ENCODE data around the gene PFDN1.

Gene PFDN1

GRCh38 chr5:140266471-140267200 lies 36.3 kb downstream of the PFDN1 start:
- no peak overlapping the region for H3K4me3 ChIP-seq (ENCODE audit: low read depth, low read length)
- POLR2A ChIA-PET, result no interaction called here
- TF ChIP-seq CTCF (IDR thresholded peaks at IDR 0.05; ENCODE audit: insufficient read depth, low read length, missing control alignments), result no peak
- no peak for DNase-seq (ENCODE audit: low read depth, low spot score)
- CTCF ChIA-PET, result interaction anchor here (1.0 to 2.3 kb wide), 2 partner anchors 23 to 85 kb away, joined by 3 to 10 read pairs; no protein-coding TSS in a partner anchor

DNA sequence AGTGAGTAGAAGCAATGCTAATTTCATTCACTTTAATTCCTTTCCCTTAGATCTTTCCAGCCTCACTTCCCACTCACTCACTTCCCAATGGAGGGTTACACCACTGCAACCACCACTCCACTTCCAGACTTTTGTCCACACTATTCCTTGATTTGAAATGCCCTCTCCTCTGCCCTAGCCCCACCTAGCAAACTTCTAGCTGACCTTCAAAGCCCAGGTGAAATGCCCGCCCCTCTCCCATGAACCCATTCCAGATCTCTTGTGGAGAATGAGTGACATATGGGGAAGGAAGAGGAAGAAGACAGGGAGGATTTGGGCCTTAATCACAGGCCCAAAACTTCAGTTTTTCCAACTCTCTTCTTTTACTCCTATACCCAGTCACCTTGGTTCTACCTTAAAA lies 37.1 kb downstream of the PFDN1 start:
- CTCF ChIA-PET, result interaction anchor here (1.0 kb wide), 1 partner anchor 86 kb away, joined by 3 read pairs; no protein-coding TSS in a partner anchor

GRCh38 chr5:140262839-140263238 lies 40.1 kb downstream of the PFDN1 start:
- ChIA-PET POLR2A (interaction anchor here (0.6 kb wide), 1 partner anchor 88 kb away, joined by 3 read pairs; no protein-coding TSS in a partner anchor), CTCF (interaction anchor here (0.8 to 34.6 kb wide), 6 partner anchors 11 to 96 kb away, joined by 4 to 1796 read pairs (median 8); partner anchors contain the start of genes HBEGF and SLC4A9)
- no peak for DNase-seq (ENCODE audit: low read depth, low spot score)
- no peak for TF ChIP-seq CTCF (IDR thresholded peaks at IDR 0.05; ENCODE audit: insufficient read depth, low read length, missing control alignments)
- H3K4me3 ChIP-seq (ENCODE audit: low read depth, low read length), result no peak overlapping the region

More for the DNA sequence above, 37.1 kb downstream of the PFDN1 start:
- TF ChIP-seq CTCF (IDR thresholded peaks at IDR 0.05; ENCODE audit: insufficient read depth, low read length, missing control alignments), result no peak
- POLR2A ChIA-PET, result no interaction called here
- no peak for DNase-seq (ENCODE audit: low read depth, low spot score)
- H3K4me3 ChIP-seq (ENCODE audit: low read depth, low read length), result no peak overlapping the region

GRCh38 chr5:140262221-140262620 lies 40.7 kb downstream of the PFDN1 start:
- DNase-seq (ENCODE audit: low read depth, low spot score), result no peak
- no peak for TF ChIP-seq CTCF (IDR thresholded peaks at IDR 0.05; ENCODE audit: insufficient read depth, low read length, missing control alignments)
- H3K4me3 ChIP-seq (ENCODE audit: low read depth, low read length), result no peak overlapping the region
- ChIA-PET CTCF (interaction anchor here (0.8 to 34.6 kb wide), 7 partner anchors 10 to 97 kb away, joined by 4 to 1796 read pairs (median 6); partner anchors contain the start of genes HBEGF and SLC4A9), POLR2A (interaction anchor here (0.6 kb wide), 1 partner anchor 88 kb away, joined by 3 read pairs; no protein-coding TSS in a partner anchor)

DNA sequence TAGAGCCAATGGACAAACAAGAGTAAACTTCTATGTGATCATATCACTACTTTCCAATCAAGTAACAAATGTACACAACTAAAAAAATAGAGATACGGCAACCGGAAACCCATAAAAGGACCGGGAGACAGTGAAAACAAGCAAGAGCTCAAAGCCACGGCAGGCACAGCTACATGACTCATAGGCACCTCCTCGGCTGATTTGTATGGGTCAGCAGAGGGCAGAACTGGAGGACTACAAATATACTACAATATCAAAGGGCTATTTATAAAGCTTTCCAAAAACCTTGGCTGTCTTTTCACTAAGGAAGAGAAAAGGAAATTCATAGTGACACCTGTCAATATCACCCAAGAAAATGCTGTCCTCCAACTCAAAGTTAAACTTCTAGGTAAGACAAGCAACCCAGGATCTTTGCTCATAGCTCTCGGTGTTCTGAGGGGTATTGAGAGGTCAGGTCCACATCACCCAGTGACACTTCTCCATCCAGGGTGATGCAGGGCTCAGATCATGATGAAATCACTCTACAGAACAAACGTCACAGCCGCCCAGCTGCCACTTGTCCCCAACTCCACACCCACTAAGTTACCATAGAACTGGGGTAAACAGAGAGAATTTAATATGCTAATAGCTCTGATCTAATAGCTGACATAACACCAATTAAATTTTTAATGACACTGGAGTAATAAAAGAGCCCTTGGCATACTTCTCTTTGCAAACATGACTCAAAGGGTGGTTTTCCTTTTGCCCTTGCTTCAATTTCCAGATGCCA lies 41.3 kb downstream of the PFDN1 start:
- TF ChIP-seq CTCF (IDR thresholded peaks at IDR 0.05; ENCODE audit: insufficient read depth, low read length, missing control alignments), result no peak
- no peak overlapping the region for H3K4me3 ChIP-seq (ENCODE audit: low read depth, low read length)
- DNase-seq (ENCODE audit: low read depth, low spot score), result peak; percentile 59
- ChIA-PET CTCF (interaction anchor here (0.7 to 34.6 kb wide), 8 partner anchors 8 to 98 kb away, joined by 3 to 1796 read pairs (median 6); partner anchors contain the start of genes HBEGF and SLC4A9), POLR2A (interaction anchor here (0.7 kb wide), 2 partner anchors 10 to 85 kb away, joined by 3 to 4 read pairs; partner anchors contain the start of gene HBEGF)

Measured in AG04449 (cell line).